Measurements from ENCODE around the gene CCDC192.

The CCDC192 gene

GRCh38 chr5:127961006-127961762, 258.0 kb downstream of the CCDC192 start:
- no peak for DNase-seq (ENCODE audit: low read depth)
- Histone ChIP-seq H3K36me3 (ENCODE audit: control insufficient read depth, insufficient read depth, low read length, severe bottlenecking) (peaks cover 5% of the 10 kb centered on the region), H3K9ac (ENCODE audit: low read length) (no peak overlapping the region), H3K4me3 (ENCODE audit: low read length) (no peak overlapping the region), H3K9me3 (ENCODE audit: control insufficient read depth, low read length) (no peaks in the 10 kb centered on the region), H3K27me3 (replicated peaks; ENCODE audit: control insufficient read depth, insufficient read depth, low read length) (no peaks in the 10 kb centered on the region), H3K4me1 (ENCODE audit: control insufficient read depth, insufficient read depth, low read length) (no peaks in the 10 kb centered on the region)

GRCh38 chr5:127961763-127962145, 258.6 kb downstream of the CCDC192 start:
- Histone ChIP-seq H3K9me3 (ENCODE audit: control insufficient read depth, low read length) (no peaks in the 10 kb centered on the region), H3K36me3 (ENCODE audit: control insufficient read depth, insufficient read depth, low read length, severe bottlenecking) (peaks cover 5% of the 10 kb centered on the region), H3K4me3 (ENCODE audit: low read length) (no peak overlapping the region), H3K9ac (ENCODE audit: low read length) (no peak overlapping the region), H3K27me3 (replicated peaks; ENCODE audit: control insufficient read depth, insufficient read depth, low read length) (no peaks in the 10 kb centered on the region), H3K4me1 (ENCODE audit: control insufficient read depth, insufficient read depth, low read length) (no peaks in the 10 kb centered on the region)
- no peak for DNase-seq (ENCODE audit: low read depth)

GRCh38 chr5:127962491-127962890, 259.3 kb downstream of the CCDC192 start:
- Histone ChIP-seq H3K27me3 (replicated peaks; ENCODE audit: control insufficient read depth, insufficient read depth, low read length) (no peaks in the 10 kb centered on the region), H3K4me3 (ENCODE audit: low read length) (no peak overlapping the region), H3K4me1 (ENCODE audit: control insufficient read depth, insufficient read depth, low read length) (no peaks in the 10 kb centered on the region), H3K9me3 (ENCODE audit: control insufficient read depth, low read length) (no peaks in the 10 kb centered on the region), H3K36me3 (ENCODE audit: control insufficient read depth, insufficient read depth, low read length, severe bottlenecking) (peaks cover 5% of the 10 kb centered on the region), H3K9ac (ENCODE audit: low read length) (no peak overlapping the region)
- no peak for DNase-seq (ENCODE audit: low read depth)

GRCh38 chr5:127963233-127963632, 260.0 kb downstream of the CCDC192 start:
- peaks cover 5% of the 10 kb centered on the region for H3K36me3 ChIP-seq (ENCODE audit: control insufficient read depth, insufficient read depth, low read length, severe bottlenecking)
- H3K4me1 ChIP-seq (ENCODE audit: control insufficient read depth, insufficient read depth, low read length) = no peaks in the 10 kb centered on the region
- H3K27me3 ChIP-seq (replicated peaks; ENCODE audit: control insufficient read depth, insufficient read depth, low read length) = no peaks in the 10 kb centered on the region
- H3K9me3 ChIP-seq (ENCODE audit: control insufficient read depth, low read length) = no peaks in the 10 kb centered on the region
- no peak overlapping the region for H3K4me3 ChIP-seq (ENCODE audit: low read length)
- no peak for DNase-seq (ENCODE audit: low read depth)
- H3K9ac ChIP-seq (ENCODE audit: low read length) = no peak overlapping the region

- no peak for DNase-seq (ENCODE audit: low read depth)
- Histone ChIP-seq H3K9ac (ENCODE audit: low read length) (no peak overlapping the region), H3K4me1 (ENCODE audit: control insufficient read depth, insufficient read depth, low read length) (peaks cover 4% of the 10 kb centered on the region), H3K4me3 (ENCODE audit: low read length) (no peak overlapping the region), H3K36me3 (ENCODE audit: control insufficient read depth, insufficient read depth, low read length, severe bottlenecking) (peaks cover 5% of the 10 kb centered on the region), H3K9me3 (ENCODE audit: control insufficient read depth, low read length) (no peaks in the 10 kb centered on the region), H3K27me3 (replicated peaks; ENCODE audit: control insufficient read depth, insufficient read depth, low read length) (no peaks in the 10 kb centered on the region)
Measured at GRCh38 chr5:127963931-127964330, 260.7 kb downstream of the CCDC192 start.

- DNase-seq (ENCODE audit: low read depth) = no peak
- peaks cover 5% of the 10 kb centered on the region for H3K36me3 ChIP-seq (ENCODE audit: control insufficient read depth, insufficient read depth, low read length, severe bottlenecking)
- H3K9me3 ChIP-seq (ENCODE audit: control insufficient read depth, low read length) = no peaks in the 10 kb centered on the region
- peaks cover 9% of the 10 kb centered on the region for H3K4me1 ChIP-seq (ENCODE audit: control insufficient read depth, insufficient read depth, low read length)
- no peak overlapping the region for H3K9ac ChIP-seq (ENCODE audit: low read length)
- H3K4me3 ChIP-seq (ENCODE audit: low read length) = no peak overlapping the region
- no peaks in the 10 kb centered on the region for H3K27me3 ChIP-seq (replicated peaks; ENCODE audit: control insufficient read depth, insufficient read depth, low read length)
Measured at GRCh38 chr5:127967323-127967982, 264.3 kb downstream of the CCDC192 start.

- Histone ChIP-seq H3K36me3 (ENCODE audit: control insufficient read depth, insufficient read depth, low read length, severe bottlenecking) (peaks cover 5% of the 10 kb centered on the region), H3K9me3 (ENCODE audit: control insufficient read depth, low read length) (no peaks in the 10 kb centered on the region), H3K27me3 (replicated peaks; ENCODE audit: control insufficient read depth, insufficient read depth, low read length) (no peaks in the 10 kb centered on the region), H3K4me3 (ENCODE audit: low read length) (no peak overlapping the region), H3K9ac (ENCODE audit: low read length) (no peak overlapping the region), H3K4me1 (ENCODE audit: control insufficient read depth, insufficient read depth, low read length) (peaks cover 9% of the 10 kb centered on the region)
- no peak for DNase-seq (ENCODE audit: low read depth)
Measured at GRCh38 chr5:127967983-127968592, 264.9 kb downstream of the CCDC192 start.

- Histone ChIP-seq H3K27me3 (replicated peaks; ENCODE audit: control insufficient read depth, insufficient read depth, low read length) (no peaks in the 10 kb centered on the region), H3K4me1 (ENCODE audit: control insufficient read depth, insufficient read depth, low read length) (peaks cover 9% of the 10 kb centered on the region), H3K4me3 (ENCODE audit: low read length) (no peak overlapping the region), H3K9ac (ENCODE audit: low read length) (no peak overlapping the region), H3K9me3 (ENCODE audit: control insufficient read depth, low read length) (no peaks in the 10 kb centered on the region), H3K36me3 (ENCODE audit: control insufficient read depth, insufficient read depth, low read length, severe bottlenecking) (peaks cover 5% of the 10 kb centered on the region)
- no peak for DNase-seq (ENCODE audit: low read depth)
Measured at GRCh38 chr5:127969002-127969401, 265.8 kb downstream of the CCDC192 start.

- peaks cover 9% of the 10 kb centered on the region for H3K4me1 ChIP-seq (ENCODE audit: control insufficient read depth, insufficient read depth, low read length)
- no peak overlapping the region for H3K4me3 ChIP-seq (ENCODE audit: low read length)
- H3K27me3 ChIP-seq (replicated peaks; ENCODE audit: control insufficient read depth, insufficient read depth, low read length) = no peaks in the 10 kb centered on the region
- no peak for DNase-seq (ENCODE audit: low read depth)
- H3K9me3 ChIP-seq (ENCODE audit: control insufficient read depth, low read length) = no peaks in the 10 kb centered on the region
- peaks cover 5% of the 10 kb centered on the region for H3K36me3 ChIP-seq (ENCODE audit: control insufficient read depth, insufficient read depth, low read length, severe bottlenecking)
- no peak overlapping the region for H3K9ac ChIP-seq (ENCODE audit: low read length)
Measured at GRCh38 chr5:127969651-127970050, 266.5 kb downstream of the CCDC192 start.

GRCh38 chr5:127970081-127970480, 266.9 kb downstream of the CCDC192 start:
- DNase-seq (ENCODE audit: low read depth) = no peak
- Histone ChIP-seq H3K9me3 (ENCODE audit: control insufficient read depth, low read length) (no peaks in the 10 kb centered on the region), H3K9ac (ENCODE audit: low read length) (no peak overlapping the region), H3K4me1 (ENCODE audit: control insufficient read depth, insufficient read depth, low read length) (peaks cover 9% of the 10 kb centered on the region), H3K36me3 (ENCODE audit: control insufficient read depth, insufficient read depth, low read length, severe bottlenecking) (peaks cover 5% of the 10 kb centered on the region), H3K27me3 (replicated peaks; ENCODE audit: control insufficient read depth, insufficient read depth, low read length) (no peaks in the 10 kb centered on the region), H3K4me3 (ENCODE audit: low read length) (no peak overlapping the region)

- Histone ChIP-seq H3K4me3 (ENCODE audit: low read length) (no peak overlapping the region), H3K36me3 (ENCODE audit: control insufficient read depth, insufficient read depth, low read length, severe bottlenecking) (peaks cover 2% of the 10 kb centered on the region), H3K9me3 (ENCODE audit: control insufficient read depth, low read length) (no peaks in the 10 kb centered on the region), H3K27me3 (replicated peaks; ENCODE audit: control insufficient read depth, insufficient read depth, low read length) (no peaks in the 10 kb centered on the region), H3K4me1 (ENCODE audit: control insufficient read depth, insufficient read depth, low read length) (peaks cover 9% of the 10 kb centered on the region), H3K9ac (ENCODE audit: low read length) (no peak overlapping the region)
- DNase-seq (ENCODE audit: low read depth) = no peak
Measured at GRCh38 chr5:127970854-127971425, 267.7 kb downstream of the CCDC192 start.

Data from adipocyte (in vitro differentiated cells).